HG03039 (cell line): Measurements from ENCODE around the gene ELF3.
A peak's percentile ranks its signal among the peaks of the same experiment; 100 is the strongest.
"Not testable (repeated sequence)": the region's sequence is repeated elsewhere in the genome, so short reads cannot be mapped to it uniquely, and the experiment has no call there.

Experiments used
- ATAC-seq: cut with Tn5 transposase; IDR thresholded peaks from one replicate; pipeline ENCODE4 v1.9.1; 2021; ENCODE audit warnings: mild to moderate bottlenecking, moderate library complexity; ENCODE audit not compliant: unreplicated experiment

Gene ELF3

GRCh38 chr1:202010180-202011015 is at the start of gene ELF3:
Gene ELF3 (plus strand): TSS chr1:202010587. CDS start chr1:202011137, 550 bp downstream.
- ATAC-seq: peak; percentile 60

GRCh38 chr1:201962382-201962781 is 48.0 kb upstream of the ELF3 start:
- ATAC-seq: not testable (repeated sequence)

- no peak for ATAC-seq
These were observed 46.1 kb upstream of the ELF3 start for GRCh38 chr1:201964261-201964660.

GRCh38 chr1:201966171-201966570 is 44.2 kb upstream of the ELF3 start:
- no peak for ATAC-seq

DNA sequence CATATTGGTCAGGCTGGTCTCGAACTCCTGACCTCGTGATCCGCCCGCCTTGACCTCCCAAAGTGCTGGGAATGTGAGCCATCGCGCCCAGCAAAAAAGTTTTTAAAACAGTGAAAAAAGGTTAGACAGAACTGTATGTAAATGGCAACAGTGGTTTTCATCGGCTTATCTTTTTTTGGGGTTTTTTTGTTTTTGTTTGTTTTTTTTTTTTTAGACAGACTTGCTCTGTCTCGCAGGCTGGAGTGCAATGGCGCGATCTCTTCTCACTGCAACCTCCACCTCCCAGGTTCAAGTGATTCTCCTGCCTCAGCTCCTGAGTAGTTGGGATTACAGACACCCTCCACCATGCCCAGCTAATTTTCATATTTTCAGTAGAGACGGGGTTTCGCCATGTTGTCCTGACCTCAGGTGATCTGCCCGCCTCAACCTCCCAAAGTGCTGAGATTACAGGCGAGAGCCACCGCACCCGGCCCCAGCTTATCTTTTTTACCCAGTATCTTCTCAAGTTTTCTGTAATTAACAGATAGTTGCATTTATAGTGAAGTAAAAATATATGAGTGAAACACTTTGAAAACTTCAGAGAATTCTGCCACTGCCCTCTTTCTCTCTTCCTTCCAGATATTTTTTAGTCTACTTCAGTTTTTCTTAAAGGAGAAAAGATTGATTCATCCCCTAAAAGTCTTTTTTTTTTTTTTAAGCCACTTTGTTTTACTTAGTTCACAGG is 42.0 kb upstream of the ELF3 start:
- no peak for ATAC-seq

DNA sequence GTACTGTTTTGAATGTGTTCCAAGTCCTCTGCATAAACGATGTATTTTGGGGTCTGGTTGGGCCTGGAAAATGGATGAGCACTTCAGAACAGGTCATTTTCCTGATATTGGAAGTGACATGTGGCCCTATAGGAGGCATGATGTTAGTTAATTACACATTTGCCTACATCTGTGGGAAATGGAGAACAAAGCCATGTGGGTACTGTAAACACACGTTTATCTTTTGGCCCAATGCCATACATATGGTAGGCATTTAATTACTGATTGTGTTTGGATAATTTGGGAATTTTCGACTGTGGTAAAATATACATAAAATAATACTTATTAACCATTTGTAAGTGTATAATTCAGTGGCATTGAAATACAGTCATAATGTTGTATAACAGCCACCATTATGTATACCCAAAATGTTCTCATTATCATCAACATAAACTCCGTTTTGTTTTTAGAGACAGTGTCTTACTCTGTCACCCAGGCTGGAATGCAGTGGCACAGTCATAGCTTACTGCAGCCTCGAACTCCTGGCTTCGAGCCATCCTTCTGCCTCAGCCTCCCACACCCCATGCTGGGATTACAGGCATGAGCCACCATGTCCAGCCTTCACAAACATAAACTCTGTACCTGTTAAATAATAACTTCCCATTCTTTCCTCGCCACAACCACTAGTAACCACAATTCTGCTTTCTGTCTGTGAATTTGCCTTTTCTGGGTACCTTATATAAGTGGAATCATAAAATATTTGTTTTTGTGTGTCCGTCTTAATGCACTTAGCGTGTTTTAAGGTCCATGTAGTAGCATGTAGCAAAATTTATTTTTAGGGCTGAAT is 39.8 kb upstream of the ELF3 start:
- ATAC-seq: no peak

DNA sequence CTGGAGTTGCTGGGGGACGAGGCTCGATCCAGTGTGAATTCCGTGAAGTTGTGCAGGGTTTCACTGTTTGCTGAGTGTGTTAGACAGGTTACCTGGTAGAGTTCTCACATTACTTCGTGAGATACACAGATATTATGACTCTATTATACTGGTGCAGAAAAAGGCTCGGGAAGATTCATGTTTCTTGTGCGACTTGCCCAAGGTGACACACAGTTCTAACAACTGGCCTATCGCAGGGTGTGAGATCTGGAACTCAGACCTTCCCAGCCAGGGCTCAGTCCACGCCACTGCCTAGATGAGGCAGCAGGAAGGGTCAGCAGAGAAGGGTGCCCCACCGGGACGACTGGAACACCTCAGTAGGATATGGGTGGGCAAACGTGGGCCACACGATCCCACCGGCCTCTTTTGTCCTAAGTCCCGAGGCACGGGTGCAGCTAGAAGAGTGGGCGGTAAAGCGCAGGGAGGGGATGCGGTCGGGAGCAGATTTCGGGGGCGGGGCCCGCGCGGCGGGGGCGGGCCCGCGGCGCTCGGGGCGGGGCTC is 28.2 kb upstream of the ELF3 start:
- peak; percentile 9 for ATAC-seq

DNA sequence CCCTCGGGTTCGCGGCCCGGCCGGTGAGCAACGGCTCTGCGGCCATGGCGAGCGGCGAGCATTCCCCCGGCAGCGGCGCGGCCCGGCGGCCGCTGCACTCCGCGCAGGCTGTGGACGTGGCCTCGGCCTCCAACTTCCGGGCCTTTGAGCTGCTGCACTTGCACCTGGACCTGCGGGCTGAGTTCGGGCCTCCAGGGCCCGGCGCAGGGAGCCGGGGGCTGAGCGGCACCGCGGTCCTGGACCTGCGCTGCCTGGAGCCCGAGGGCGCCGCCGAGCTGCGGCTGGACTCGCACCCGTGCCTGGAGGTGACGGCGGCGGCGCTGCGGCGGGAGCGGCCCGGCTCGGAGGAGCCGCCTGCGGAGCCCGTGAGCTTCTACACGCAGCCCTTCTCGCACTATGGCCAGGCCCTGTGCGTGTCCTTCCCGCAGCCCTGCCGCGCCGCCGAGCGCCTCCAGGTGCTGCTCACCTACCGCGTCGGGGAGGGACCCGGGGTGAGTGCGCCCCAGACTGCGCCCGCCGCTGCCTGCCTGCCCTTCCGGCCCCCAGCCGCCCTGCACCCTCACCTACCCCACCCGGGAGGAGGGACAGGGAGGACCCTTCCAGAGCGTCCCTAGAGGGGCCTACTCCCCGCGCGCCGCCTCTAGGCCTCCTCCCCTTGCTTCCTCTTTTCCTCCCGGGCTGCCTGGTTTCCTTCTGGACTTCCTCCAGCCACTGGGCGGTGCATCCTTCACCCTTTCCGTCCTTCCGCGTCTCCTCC is 27.6 kb upstream of the ELF3 start, which contains the start of gene RNPEP:
Gene RNPEP, plus strand, starts transcription at position 26 of the 757 bp plus-strand sequence. Its CDS starts 19 bp downstream, at position 45.
- ATAC-seq: peak; percentile 69

DNA sequence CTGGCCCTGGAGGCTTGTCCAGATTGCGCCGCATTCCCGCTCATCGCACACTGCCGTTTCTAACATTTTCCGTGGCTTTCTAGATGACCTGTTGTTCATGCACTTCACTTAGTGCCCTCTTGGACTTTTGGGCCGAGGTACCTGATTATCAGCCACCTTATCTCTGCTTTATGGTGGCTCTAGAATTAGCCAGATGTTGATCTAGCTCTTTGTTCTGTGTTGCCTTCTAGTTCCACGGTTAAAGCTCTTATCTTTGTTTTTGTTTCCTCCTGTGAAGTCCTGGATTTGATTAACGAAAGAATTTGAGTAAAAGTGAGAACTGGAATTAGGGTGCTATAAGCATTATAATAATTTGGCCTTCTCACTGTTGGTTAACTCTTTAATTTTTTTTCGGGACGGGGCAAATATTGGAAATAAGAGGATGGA is 27.0 kb upstream of the ELF3 start:
- no peak for ATAC-seq

GRCh38 chr1:201984446-201984845 is 25.9 kb upstream of the ELF3 start:
- ATAC-seq: no peak

DNA sequence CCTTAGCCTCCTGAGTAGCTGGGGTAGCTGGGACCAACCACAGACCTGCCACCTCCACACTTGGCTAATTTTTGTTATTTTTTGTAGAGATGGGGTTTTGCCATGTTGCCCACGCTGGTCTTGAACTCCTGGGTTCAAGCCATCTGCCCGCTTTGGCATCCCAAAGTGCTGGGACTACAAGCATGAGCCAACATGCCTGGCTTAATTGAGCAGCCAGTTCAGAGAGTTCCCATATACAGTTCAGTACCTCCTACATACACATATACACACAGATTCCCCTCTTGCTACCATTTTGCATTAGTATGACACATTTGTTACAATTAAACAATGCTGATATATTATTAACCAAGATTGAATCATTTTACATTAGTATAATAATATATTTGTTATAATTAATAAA is 25.0 kb upstream of the ELF3 start:
- ATAC-seq: no peak

- ATAC-seq: no peak
These were observed 21.8 kb upstream of the ELF3 start for GRCh38 chr1:201988601-201989000.

DNA sequence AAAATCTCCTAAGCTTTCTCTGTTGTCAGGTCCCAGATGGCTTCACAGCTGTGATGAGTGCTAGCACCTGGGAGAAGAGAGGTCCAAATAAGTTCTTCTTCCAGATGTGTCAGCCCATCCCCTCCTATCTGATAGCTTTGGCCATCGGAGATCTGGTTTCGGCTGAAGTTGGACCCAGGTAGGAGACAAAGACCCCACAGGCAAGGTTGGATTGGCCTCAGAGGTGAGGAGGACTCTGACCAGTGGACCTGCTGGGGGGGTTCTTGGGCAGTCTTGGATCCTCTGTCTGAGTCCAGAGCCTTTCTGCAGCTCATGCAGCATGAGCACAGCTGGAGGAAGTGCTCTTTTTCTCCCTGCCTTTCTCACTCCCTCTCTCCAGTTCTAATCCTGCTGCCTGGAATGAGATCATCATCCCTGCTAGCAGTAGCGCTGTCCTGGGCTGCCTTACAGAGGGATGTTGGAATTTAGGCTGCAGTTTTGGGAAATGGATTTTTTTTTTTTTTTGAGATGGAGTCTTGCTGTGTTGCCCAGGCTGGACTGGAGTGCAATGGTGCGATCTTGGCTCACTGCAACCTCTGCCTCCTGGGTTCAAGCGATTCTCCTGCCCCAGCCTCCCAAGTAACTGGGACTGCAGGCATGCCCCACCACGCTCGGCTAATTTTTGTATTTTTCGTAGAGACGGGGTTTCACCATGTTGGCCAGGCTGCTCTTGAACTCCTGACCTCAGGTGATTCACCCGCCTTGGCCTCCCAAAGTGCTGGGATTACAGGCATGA is 20.8 kb upstream of the ELF3 start:
- no peak for ATAC-seq

DNA sequence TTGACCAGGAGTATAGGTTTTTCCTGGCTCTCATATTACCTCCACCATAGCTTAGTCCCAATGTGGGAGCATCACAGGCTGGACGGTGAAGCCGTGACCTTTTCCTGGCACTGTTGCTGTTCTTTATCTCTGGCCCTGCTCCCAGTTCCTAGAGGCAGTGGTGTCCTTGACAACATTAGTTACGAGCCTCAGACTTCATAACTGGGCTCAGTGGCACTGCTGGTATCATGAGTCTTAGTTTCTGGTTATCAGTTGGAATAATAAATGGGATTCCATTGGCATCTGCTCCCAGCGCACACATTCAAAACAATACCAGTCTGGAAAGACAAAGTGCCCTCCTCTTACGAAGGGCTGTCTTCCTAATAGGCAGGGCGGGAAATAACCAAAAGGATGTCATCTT is 20.0 kb upstream of the ELF3 start:
- ATAC-seq: no peak

DNA sequence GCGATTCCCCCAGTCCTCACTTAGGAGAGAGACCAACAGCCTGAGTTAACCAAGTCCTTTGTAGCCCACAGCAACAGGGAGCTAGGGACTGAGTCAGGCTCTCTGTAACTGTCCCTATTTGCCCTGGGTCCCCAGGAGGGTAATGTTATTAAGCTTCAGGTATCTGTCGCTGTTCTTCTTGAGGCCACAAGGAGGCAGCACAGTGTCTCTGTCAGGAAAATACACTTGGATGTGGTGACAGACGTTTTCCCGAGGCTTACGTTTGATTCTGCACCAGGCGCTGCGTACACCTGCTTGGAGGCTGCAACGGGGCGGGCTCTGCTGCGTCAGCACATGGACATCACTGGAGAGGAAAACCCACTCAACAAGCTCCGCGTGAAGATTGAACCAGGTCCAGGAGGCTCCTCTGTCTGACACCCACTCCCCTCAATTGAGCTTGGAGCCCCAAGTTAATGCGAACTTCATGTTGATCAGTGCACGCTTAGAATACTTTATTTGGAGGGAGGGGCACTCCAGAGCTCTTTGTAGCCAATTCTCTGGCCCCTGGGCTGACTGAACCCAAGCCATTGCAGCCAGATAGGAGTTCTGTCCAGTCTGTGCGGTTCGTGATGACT is 10.7 kb upstream of the ELF3 start:
- no peak for ATAC-seq

DNA sequence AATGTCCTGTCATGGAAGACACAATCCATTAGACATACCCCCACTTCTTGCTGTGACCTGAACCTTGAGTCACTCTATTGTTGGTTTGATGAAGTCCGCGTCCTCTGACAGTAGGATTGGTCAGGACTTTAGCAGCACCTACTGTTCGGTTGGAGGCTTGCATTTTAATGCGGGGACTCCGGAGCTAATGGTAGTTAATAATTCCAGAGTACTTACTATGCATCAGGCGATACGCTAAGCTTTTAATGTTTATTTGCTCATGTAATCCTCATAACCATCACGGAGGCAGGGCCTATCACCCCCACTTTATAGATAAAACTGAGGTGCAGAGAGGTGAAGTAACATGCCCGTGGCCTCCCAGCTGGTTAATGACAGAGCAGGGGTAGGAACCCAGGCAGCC is 7.9 kb upstream of the ELF3 start:
- no peak for ATAC-seq

DNA sequence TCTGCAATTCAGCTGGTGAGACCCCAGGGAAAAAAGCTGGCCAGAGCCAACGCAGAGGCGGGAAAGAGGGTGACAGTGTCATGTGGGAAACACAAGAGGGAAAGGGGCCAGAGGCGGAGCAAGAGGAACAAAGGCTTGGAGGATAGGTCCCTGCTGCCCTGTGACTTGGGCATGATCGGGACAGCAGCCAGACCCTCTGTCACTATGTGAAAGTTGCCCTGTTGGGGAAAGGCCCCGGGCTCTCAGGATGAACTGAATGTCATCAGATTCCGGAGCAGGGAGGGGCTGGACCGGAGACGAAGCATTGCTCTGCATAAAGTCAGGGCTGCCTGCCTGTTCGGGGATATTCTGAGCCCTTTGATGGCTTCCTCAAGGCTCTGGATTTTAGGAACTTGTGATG is 5.7 kb upstream of the ELF3 start:
- no peak for ATAC-seq

GRCh38 chr1:202005958-202006357 is 4.4 kb upstream of the ELF3 start:
- no peak for ATAC-seq

- ATAC-seq: no peak
These were observed 3.1 kb upstream of the ELF3 start for GRCh38 chr1:202007304-202007703.
